Spinal cord (tissue), 10 donors: ENCODE data around the gene C20orf144. TPM values are rescaled to one million over a fixed set of nuclear protein-coding genes. Genes with fewer than 3 reads are reported as not detected.

ENCODE experiments used
- DNase-seq, 6 donors: peaks; one replicate each; pipeline versions ENCODE4 v3.0.0 to v3.0.0-alpha.2; 2013 to 2015; ENCODE audit warnings: low spot score in 6 of 6, low read depth in 4 of 6
- H3K27ac ChIP-seq: one replicate; pipeline ENCODE4 v1.5.1; 2013; ENCODE audit warnings: low read depth, low read length, control low read depth
- H3K27me3 ChIP-seq: one replicate; pipeline ENCODE4 v1.6.1; 2013; ENCODE audit warnings: low read length; ENCODE audit not compliant: control insufficient read depth, insufficient read depth
- H3K36me3 ChIP-seq: one replicate; pipeline ENCODE4 v1.6.1; 2013; ENCODE audit warnings: low read length; ENCODE audit not compliant: control insufficient read depth, insufficient read depth
- H3K4me1 ChIP-seq: one replicate; pipeline ENCODE4 v1.6.1; 2013; ENCODE audit warnings: low read length; ENCODE audit not compliant: control insufficient read depth, insufficient read depth
- H3K4me3 ChIP-seq: one replicate; pipeline ENCODE4 v1.5.1; 2013; ENCODE audit warnings: low read depth, low read length, control low read depth
- H3K9me3 ChIP-seq: one replicate; pipeline ENCODE4 v1.6.1; 2013; ENCODE audit warnings: low read length; ENCODE audit not compliant: control insufficient read depth, insufficient read depth
- WGBS: methylation state at CpG from one replicate; pipeline ENCODE4 v1.1.5; 2013; ENCODE audit warnings: missing lambda C conversion rate; ENCODE audit not compliant: insufficient coverage; 5-methylcytosine and 5-hydroxymethylcytosine counted together
- polyA plus RNA-seq, 2 donors: library from polyadenylated mRNA; unstranded; fragments of 120-200 nt; gene quantifications; one replicate each; pipeline ENCODE4 v1.2.1, GENCODE V29; 2013; ENCODE audit not compliant: insufficient read length in 2 of 2
- total RNA-seq, 2 donors: library from RNA; depleted of rRNA in 1 of 2; stranded (reverse); fragments of 120-200 nt in 1 of 2; fragments of >200 nt in 1 of 2; gene quantifications; one replicate each; pipeline versions ENCODE4 v1.2.3 to v1.2.4, GENCODE V29; 2013 to 2014
- donor health status: healthy.

The C20orf144 gene
- total and polyA plus RNA-seq, 4 donors = 0.33 to 1.1 TPM; not detected in 2

DNA sequence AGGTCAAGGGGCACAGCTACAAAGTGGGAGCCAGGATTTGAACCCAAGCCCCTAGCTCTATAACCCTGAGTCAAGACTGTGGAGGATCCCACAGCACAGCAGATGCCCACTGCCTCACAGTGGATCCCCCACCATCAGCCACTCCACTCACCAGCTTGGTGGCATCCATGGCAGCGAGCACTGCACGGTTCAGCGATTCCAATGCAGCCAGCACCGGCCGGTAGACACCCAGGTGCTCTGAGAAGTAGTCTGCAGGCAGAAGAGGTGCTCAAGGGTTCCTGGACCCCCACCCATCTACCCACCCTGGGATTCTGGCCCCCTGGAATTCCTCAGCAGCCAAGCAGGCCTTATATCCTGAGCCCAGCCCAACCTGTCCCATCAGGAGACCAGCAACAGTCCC lies 7.1 kb downstream of the C20orf144 start:
- no peak overlapping the region for H3K4me3 ChIP-seq
- H3K9me3 ChIP-seq = no peaks in the 10 kb centered on the region
- WGBS = 78% methylated on average over 4 of the region's 5 CpGs
- no peaks in the 10 kb centered on the region for H3K27me3 ChIP-seq
- H3K36me3 ChIP-seq = peaks cover 34% of the 10 kb centered on the region
- H3K4me1 ChIP-seq = peaks cover 56% of the 10 kb centered on the region
- H3K27ac ChIP-seq = no peak overlapping the region
- DNase-seq = no peak

DNA sequence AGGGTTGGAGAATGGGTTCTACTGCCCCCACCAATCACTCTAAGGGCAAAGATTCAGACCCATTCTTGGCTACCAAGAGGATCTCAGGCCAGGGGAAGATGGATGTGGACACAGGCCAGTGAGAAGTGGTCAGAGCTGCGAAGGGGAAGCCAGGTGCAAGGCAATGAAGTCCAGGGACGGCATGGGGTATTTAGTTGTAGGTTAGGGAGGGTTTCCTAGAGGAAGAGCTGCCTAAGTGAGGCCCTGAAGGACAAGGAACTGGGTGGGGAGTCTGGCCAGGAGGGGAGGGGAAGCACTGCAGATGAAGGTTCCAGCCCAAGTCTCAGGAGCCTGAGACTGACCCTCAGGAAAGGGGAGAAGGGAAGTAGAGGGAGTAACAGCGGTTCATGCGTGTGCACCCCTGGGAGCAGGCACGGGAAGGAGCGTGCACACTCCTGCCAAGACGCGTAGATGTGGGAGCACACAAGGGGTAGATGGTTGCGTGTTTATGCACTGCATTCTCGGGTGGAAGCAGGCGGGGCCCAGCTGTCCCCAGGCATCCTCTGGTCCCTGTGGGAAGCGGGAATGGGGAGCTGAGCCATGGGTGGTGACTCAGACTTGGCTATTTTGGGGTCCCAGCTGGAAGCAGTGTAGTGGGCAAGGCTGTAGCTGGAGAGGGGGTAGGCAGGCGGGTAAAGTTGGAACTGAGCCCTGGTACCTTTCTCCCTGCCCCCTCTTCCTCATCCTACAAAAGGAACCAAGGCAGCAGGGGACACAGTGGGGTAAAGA lies 7.9 kb downstream of the C20orf144 start:
- Histone ChIP-seq H3K27ac (no peak overlapping the region), H3K4me3 (no peak overlapping the region)
- WGBS = 84% methylated on average over 13 of the region's 13 CpGs

GRCh38 chr20:33670715-33671499 lies 8.8 kb downstream of the C20orf144 start:
- Histone ChIP-seq H3K9me3 (no peaks in the 10 kb centered on the region), H3K27ac (no peak overlapping the region), H3K4me3 (no peak overlapping the region), H3K27me3 (no peaks in the 10 kb centered on the region), H3K4me1 (peaks cover 64% of the 10 kb centered on the region), H3K36me3 (peaks cover 34% of the 10 kb centered on the region)
- no peak for DNase-seq
- 91% methylated on average over 5 of the region's 6 CpGs for WGBS

More for the DNA sequence above, 7.9 kb downstream of the C20orf144 start:
- peaks cover 57% of the 10 kb centered on the region for H3K4me1 ChIP-seq
- DNase-seq = no peak
- H3K27me3 ChIP-seq = no peaks in the 10 kb centered on the region
- H3K36me3 ChIP-seq = peaks cover 34% of the 10 kb centered on the region
- no peaks in the 10 kb centered on the region for H3K9me3 ChIP-seq

- H3K4me3 ChIP-seq = no peak overlapping the region
- H3K9me3 ChIP-seq = no peaks in the 10 kb centered on the region
- DNase-seq = no peak
- H3K27me3 ChIP-seq = no peaks in the 10 kb centered on the region
- peaks cover 41% of the 10 kb centered on the region for H3K36me3 ChIP-seq
- 72% methylated on average over 6 of the region's 8 CpGs for WGBS
- H3K27ac ChIP-seq = no peak overlapping the region
- H3K4me1 ChIP-seq = peaks cover 60% of the 10 kb centered on the region
These were observed 9.6 kb downstream of the C20orf144 start for GRCh38 chr20:33671573-33672288.

- Histone ChIP-seq H3K9me3 (no peaks in the 10 kb centered on the region), H3K4me1 (peaks cover 55% of the 10 kb centered on the region), H3K27me3 (no peaks in the 10 kb centered on the region), H3K36me3 (peaks cover 43% of the 10 kb centered on the region), H3K27ac (no peak overlapping the region), H3K4me3 (peak overlapping the region; percentile 57)
- 42% methylated on average over 13 of the region's 17 CpGs for WGBS
- peak in 1 of 6 donors; percentile 28 for DNase-seq
These were observed 10.4 kb downstream of the C20orf144 start for GRCh38 chr20:33672426-33673113.

DNA sequence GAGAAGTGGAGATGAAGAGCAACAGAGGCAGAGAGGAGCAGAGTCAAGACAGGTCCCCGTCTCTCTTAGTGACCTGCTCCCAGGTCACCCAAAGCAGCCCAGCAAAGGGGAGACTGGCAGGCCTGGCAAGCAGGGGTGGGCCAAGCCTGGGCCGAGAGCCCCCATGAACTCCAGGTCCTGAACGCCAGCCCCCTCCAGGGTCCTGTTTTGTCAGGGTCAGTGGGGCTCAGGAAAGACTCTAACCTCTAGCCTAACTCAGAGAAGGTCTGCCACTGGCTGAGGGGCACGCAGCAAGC lies 10.9 kb downstream of the C20orf144 start:
- WGBS = 70% methylated on average over 3 of the region's 4 CpGs
- Histone ChIP-seq H3K36me3 (peaks cover 41% of the 10 kb centered on the region), H3K27me3 (no peaks in the 10 kb centered on the region), H3K9me3 (no peaks in the 10 kb centered on the region), H3K27ac (no peak overlapping the region), H3K4me1 (peaks cover 50% of the 10 kb centered on the region), H3K4me3 (peak overlapping the region; percentile 57)
- DNase-seq = no peak

DNA sequence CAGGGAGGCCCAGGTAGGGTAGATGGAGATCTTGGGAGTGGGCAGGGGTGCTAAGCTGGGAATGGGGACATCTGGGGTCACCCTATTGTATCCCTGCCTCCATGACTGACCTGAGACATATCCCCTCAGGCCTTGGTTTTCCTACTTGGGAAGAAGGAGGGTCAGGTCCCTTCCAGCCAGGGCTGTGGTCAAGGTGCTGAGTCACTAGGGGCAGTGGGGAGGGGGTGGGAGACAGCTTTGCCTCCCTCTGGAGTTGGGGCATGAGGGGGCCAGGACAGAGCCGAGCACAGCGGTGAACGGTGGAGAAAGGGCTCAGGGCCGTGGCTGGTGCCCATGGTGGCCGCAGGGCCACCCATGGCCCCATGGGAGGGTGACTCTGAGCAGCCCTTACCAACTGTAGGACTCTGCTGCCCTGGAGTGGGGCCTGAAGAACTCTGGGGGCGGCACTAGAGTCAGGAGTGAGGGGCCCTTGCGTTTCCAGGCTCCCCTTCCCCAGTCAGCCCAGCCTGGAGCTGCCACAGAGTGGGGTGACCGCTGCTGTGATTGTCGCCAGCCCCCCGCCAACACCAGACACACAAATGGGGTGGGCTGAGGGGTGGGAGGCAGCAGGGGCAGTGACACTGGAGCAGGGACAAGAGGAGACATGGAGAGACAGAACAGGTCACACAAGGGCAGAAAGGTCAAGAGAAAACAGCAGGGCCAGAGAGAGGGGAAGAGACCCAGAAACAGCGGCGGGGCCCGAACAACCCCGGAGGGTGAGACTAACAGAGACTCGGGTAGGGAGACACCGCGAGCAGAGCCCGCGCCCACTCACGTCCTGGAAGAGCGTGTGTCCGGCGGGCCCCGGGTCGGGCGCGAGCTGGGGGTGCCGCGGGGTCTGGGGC lies 11.5 kb downstream of the C20orf144 start:
- H3K9me3 ChIP-seq = no peaks in the 10 kb centered on the region
- 10% methylated on average over 25 of the region's 29 CpGs for WGBS
- no peaks in the 10 kb centered on the region for H3K27me3 ChIP-seq
- H3K27ac ChIP-seq = no peak overlapping the region
- H3K4me3 ChIP-seq = peak overlapping the region; percentile 57
- peaks cover 47% of the 10 kb centered on the region for H3K36me3 ChIP-seq
- H3K4me1 ChIP-seq = peaks cover 44% of the 10 kb centered on the region
- no peak for DNase-seq

DNA sequence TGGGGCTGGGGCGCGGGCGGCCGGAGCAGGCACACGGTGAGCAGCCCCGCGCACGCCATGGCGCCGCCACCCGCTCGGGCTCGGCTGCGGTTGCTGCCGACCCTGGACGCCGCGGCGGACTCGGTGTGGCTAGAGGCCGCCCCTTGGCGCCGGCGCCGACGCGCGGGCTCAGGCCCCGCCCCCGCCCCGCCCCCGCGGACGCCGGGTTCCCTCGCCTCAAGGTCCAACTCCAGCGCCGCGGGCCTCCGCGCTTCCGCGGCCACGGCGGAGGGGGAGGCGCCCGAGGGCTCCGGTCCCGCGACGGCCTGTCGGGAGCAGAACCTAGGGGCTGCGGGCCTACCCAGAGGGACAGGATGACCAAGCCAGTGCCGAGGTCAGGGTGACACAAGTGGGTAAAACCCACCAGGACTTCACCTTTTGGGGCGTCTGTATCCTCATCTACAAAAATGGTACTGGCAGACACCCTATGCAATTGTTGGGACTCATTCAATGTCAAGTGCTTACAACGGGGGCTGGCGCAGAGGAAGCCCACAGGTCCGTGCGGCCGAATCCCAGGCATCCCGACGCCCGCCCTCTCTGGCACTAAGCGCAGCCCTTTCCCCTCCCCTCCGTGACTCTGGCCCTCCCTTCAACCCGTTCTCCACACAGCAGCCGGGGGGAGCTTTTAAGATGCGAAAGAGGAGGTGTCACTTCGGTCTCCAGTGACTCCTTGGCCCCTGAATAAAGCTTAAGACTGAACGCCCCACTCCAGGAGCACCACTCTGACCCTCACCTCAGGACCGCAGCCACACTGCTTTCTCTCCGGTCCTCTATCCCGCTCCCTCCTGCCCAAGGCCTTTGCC lies 12.4 kb downstream of the C20orf144 start, which contains the start of gene NECAB3:
Gene NECAB3 (minus strand): TSS at position 135 of the 842 bp plus-strand sequence. CDS start 76 bp downstream, at position 59.
- H3K4me1 ChIP-seq = peaks cover 42% of the 10 kb centered on the region

More for the DNA sequence above, 12.4 kb downstream of the C20orf144 start, which contains the start of gene NECAB3:
- peaks cover 42% of the 10 kb centered on the region for H3K36me3 ChIP-seq
- H3K27ac ChIP-seq = peak within 1 kb of the TSS; percentile 81
- H3K4me3 ChIP-seq = peak within 1 kb of the TSS; percentile 57
- 1% methylated on average over 68 of the region's 73 CpGs for WGBS
- peak in 3 of 6 donors; percentile 64 to 90 (median 88) for DNase-seq
- H3K27me3 ChIP-seq = no peaks in the 10 kb centered on the region
- H3K9me3 ChIP-seq = no peaks in the 10 kb centered on the region
